ENCODE data around the gene IQGAP2.

The IQGAP2 gene

DNA sequence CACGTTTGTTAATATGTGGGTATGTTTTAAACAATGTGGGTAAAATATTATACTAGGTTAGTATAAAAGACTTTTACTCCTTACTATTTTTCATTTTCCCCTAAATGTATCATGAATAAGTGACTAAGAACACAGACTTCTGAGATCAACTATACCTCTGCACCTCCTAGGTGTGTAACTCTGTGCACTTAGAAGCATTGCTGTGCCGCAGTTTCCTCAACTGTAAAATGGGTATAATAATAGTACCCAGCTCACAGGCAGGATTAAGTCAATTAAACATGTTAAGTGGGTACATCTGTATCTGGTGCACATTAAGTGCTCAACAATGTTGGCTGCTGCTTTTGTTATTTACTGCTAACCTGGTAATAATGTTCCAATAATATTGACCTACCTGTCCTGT lies 291.2 kb downstream of the IQGAP2 start:
- Mint-ChIP-seq H3K27ac (no peak overlapping the region), H3K36me3 (ENCODE audit: low read depth) (peaks cover 48% of the 10 kb centered on the region), H3K9me3 (no peaks in the 10 kb centered on the region)

GRCh38 chr5:76695346-76695745 lies 292.3 kb downstream of the IQGAP2 start:
- peaks cover 40% of the 10 kb centered on the region for H3K36me3 Mint-ChIP-seq (ENCODE audit: low read depth)
- peaks cover 17% of the 10 kb centered on the region for H3K4me1 Mint-ChIP-seq (ENCODE audit: low read depth)
- no peaks in the 10 kb centered on the region for H3K9me3 Mint-ChIP-seq
- H3K27me3 Mint-ChIP-seq (ENCODE audit: low read depth) = no peaks in the 10 kb centered on the region
- no peak overlapping the region for H3K4me3 Mint-ChIP-seq
- no peak overlapping the region for H3K27ac Mint-ChIP-seq
- DNase-seq (ENCODE audit: low spot score) = no peak

More for the DNA sequence above, 291.2 kb downstream of the IQGAP2 start:
- Mint-ChIP-seq H3K4me3 (no peak overlapping the region), H3K4me1 (ENCODE audit: low read depth) (peaks cover 22% of the 10 kb centered on the region), H3K27me3 (ENCODE audit: low read depth) (no peaks in the 10 kb centered on the region)
- DNase-seq (ENCODE audit: low spot score) = no peak

GRCh38 chr5:76696251-76696650 lies 293.2 kb downstream of the IQGAP2 start:
- H3K4me3 Mint-ChIP-seq = no peak overlapping the region

DNA sequence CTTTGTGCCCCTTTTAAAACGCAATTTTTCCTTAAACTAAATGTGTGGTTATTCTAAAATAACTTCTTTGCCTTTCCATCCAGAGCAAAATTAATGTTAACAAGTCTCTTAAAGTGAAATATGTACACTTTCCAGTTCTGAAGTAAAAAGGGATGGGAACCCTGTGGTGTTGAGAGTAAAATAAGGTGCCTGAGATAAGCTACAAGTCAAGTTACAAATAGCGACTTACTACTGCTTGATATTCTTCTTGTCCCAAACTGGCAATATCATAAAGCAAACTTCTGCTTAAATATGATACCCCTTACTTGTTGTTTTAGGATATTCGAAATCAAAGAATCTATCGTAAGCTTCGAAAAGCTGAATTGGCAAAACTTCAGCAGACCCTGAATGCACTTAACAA lies 294.6 kb downstream of the IQGAP2 start:
- H3K36me3 Mint-ChIP-seq (ENCODE audit: low read depth) = peaks cover 53% of the 10 kb centered on the region
- no peaks in the 10 kb centered on the region for H3K9me3 Mint-ChIP-seq

More at GRCh38 chr5:76696251-76696650, 293.2 kb downstream of the IQGAP2 start:
- Mint-ChIP-seq H3K27ac (no peak overlapping the region), H3K27me3 (ENCODE audit: low read depth) (no peaks in the 10 kb centered on the region), H3K9me3 (no peaks in the 10 kb centered on the region), H3K4me1 (ENCODE audit: low read depth) (peaks cover 13% of the 10 kb centered on the region), H3K36me3 (ENCODE audit: low read depth) (peaks cover 44% of the 10 kb centered on the region)
- DNase-seq (ENCODE audit: low spot score) = no peak

GRCh38 chr5:76700571-76700970 lies 297.5 kb downstream of the IQGAP2 start:
- Mint-ChIP-seq H3K27me3 (ENCODE audit: low read depth) (no peaks in the 10 kb centered on the region), H3K9me3 (no peaks in the 10 kb centered on the region), H3K4me1 (ENCODE audit: low read depth) (peaks cover 5% of the 10 kb centered on the region), H3K4me3 (no peak overlapping the region), H3K27ac (no peak overlapping the region), H3K36me3 (ENCODE audit: low read depth) (peaks cover 40% of the 10 kb centered on the region)
- no peak for DNase-seq (ENCODE audit: low spot score)

More for the DNA sequence above, 294.6 kb downstream of the IQGAP2 start:
- H3K4me3 Mint-ChIP-seq = no peak overlapping the region
- DNase-seq (ENCODE audit: low spot score) = no peak
- H3K27ac Mint-ChIP-seq = no peak overlapping the region
- peaks cover 5% of the 10 kb centered on the region for H3K4me1 Mint-ChIP-seq (ENCODE audit: low read depth)
- no peaks in the 10 kb centered on the region for H3K27me3 Mint-ChIP-seq (ENCODE audit: low read depth)

DNA sequence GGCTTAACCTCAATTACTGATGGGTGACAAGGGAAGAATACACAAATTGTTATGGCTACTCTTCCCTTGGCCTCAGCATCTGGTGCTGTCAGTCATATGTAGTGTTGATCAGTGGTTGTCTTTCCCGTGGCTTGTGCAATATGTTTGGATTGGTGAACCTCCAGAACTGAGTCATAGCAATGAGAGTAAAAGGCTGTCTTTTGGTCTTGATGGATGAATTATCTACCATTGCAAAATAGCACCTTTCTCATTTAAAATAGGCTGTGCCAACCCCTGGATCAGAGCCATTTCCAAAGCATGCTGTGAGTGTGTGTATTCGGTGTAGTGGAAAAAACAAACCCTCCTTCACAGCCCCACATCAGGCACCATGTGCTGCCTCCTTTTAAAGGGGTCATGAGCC lies 298.2 kb downstream of the IQGAP2 start:
- no peak overlapping the region for H3K4me3 Mint-ChIP-seq
- no peaks in the 10 kb centered on the region for H3K27me3 Mint-ChIP-seq (ENCODE audit: low read depth)
- peaks cover 3% of the 10 kb centered on the region for H3K4me1 Mint-ChIP-seq (ENCODE audit: low read depth)
- H3K9me3 Mint-ChIP-seq = no peaks in the 10 kb centered on the region
- no peak overlapping the region for H3K27ac Mint-ChIP-seq
- peaks cover 39% of the 10 kb centered on the region for H3K36me3 Mint-ChIP-seq (ENCODE audit: low read depth)
- DNase-seq (ENCODE audit: low spot score) = no peak

DNA sequence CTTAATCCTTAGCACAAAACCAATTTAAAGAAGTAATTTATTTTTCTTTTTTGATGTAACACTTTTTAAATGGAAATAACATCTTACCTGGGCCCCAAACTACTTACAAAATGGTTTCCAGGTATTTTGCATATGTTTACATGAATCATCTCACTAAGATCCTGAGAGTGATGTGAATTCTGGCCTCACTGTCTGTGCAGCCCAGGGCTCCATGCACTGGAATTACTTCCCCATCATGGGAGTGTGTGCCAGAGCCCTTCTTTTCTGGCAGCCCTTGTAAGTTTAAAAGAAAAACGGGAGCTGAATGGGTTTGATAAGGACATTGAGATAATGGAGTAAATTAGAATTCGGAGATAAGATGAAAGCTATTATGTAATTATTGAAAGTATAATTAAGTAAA lies 300.6 kb downstream of the IQGAP2 start:
- H3K9me3 Mint-ChIP-seq = no peaks in the 10 kb centered on the region
- H3K36me3 Mint-ChIP-seq (ENCODE audit: low read depth) = peaks cover 37% of the 10 kb centered on the region
- no peak overlapping the region for H3K27ac Mint-ChIP-seq

GRCh38 chr5:76704131-76704663 lies 301.1 kb downstream of the IQGAP2 start:
- Mint-ChIP-seq H3K27me3 (ENCODE audit: low read depth) (no peaks in the 10 kb centered on the region), H3K4me3 (no peak overlapping the region), H3K36me3 (ENCODE audit: low read depth) (peaks cover 32% of the 10 kb centered on the region), H3K27ac (no peak overlapping the region), H3K4me1 (ENCODE audit: low read depth) (no peaks in the 10 kb centered on the region), H3K9me3 (no peaks in the 10 kb centered on the region)
- no peak for DNase-seq (ENCODE audit: low spot score)

More for the DNA sequence above, 300.6 kb downstream of the IQGAP2 start:
- DNase-seq (ENCODE audit: low spot score) = no peak
- no peaks in the 10 kb centered on the region for H3K27me3 Mint-ChIP-seq (ENCODE audit: low read depth)
- H3K4me1 Mint-ChIP-seq (ENCODE audit: low read depth) = peaks cover 3% of the 10 kb centered on the region
- no peak overlapping the region for H3K4me3 Mint-ChIP-seq

DNA sequence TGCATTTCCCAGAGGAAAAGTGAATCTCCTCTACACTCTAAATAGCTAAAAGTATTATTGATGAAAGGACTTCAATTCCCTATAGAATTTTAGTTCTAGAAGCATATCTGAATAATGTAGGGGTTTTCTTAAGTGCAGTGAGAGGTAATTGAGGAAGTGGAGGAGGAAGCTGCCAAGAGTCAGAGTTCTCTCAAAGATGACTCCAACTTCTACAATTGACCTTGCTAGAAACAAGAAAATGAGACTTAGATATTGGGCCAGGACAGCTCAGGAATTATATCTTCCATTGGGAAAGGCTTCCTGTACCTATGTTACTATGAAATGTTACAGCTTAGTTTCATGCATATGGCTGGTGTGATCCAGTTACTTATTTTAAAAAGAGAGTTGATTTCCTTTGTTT lies 302.5 kb downstream of the IQGAP2 start:
- H3K9me3 Mint-ChIP-seq = no peaks in the 10 kb centered on the region
- H3K4me3 Mint-ChIP-seq = no peak overlapping the region
- peaks cover 4% of the 10 kb centered on the region for H3K4me1 Mint-ChIP-seq (ENCODE audit: low read depth)
- H3K27ac Mint-ChIP-seq = no peak overlapping the region
- no peaks in the 10 kb centered on the region for H3K27me3 Mint-ChIP-seq (ENCODE audit: low read depth)
- H3K36me3 Mint-ChIP-seq (ENCODE audit: low read depth) = peaks cover 32% of the 10 kb centered on the region
- no peak for DNase-seq (ENCODE audit: low spot score)

- Mint-ChIP-seq H3K4me1 (ENCODE audit: low read depth) (peaks cover 24% of the 10 kb centered on the region), H3K27ac (no peak overlapping the region), H3K27me3 (ENCODE audit: low read depth) (peaks cover 11% of the 10 kb centered on the region), H3K36me3 (ENCODE audit: low read depth) (peaks cover 12% of the 10 kb centered on the region), H3K4me3 (no peak overlapping the region), H3K9me3 (no peaks in the 10 kb centered on the region)
- no peak for DNase-seq (ENCODE audit: low spot score)
Measured at GRCh38 chr5:76709762-76710161, 306.7 kb downstream of the IQGAP2 start.

DNA sequence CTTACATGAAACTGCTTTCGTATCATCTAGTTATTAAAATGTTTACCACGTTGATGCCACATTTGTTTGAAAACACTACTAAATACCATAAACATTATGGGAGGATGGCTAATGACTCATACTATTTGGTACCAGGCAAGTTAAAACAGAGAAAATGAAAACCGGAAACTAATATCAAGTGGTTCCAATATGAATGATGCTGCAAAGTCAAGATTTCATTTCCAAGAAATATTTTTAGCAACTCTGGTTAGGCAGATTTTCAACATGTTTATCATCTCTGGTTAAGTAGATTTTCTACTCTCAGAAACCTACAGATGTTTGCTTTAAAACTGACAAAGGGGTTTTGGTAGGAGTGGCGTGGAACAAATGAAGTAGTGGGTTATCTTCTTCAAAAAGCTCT lies 307.9 kb downstream of the IQGAP2 start:
- Mint-ChIP-seq H3K27ac (peak overlapping the region; percentile 6), H3K27me3 (ENCODE audit: low read depth) (peaks cover 14% of the 10 kb centered on the region), H3K4me3 (peak overlapping the region; percentile 31), H3K36me3 (ENCODE audit: low read depth) (peaks cover 9% of the 10 kb centered on the region), H3K9me3 (no peaks in the 10 kb centered on the region), H3K4me1 (ENCODE audit: low read depth) (peaks cover 24% of the 10 kb centered on the region)
- no peak for DNase-seq (ENCODE audit: low spot score)

DNA sequence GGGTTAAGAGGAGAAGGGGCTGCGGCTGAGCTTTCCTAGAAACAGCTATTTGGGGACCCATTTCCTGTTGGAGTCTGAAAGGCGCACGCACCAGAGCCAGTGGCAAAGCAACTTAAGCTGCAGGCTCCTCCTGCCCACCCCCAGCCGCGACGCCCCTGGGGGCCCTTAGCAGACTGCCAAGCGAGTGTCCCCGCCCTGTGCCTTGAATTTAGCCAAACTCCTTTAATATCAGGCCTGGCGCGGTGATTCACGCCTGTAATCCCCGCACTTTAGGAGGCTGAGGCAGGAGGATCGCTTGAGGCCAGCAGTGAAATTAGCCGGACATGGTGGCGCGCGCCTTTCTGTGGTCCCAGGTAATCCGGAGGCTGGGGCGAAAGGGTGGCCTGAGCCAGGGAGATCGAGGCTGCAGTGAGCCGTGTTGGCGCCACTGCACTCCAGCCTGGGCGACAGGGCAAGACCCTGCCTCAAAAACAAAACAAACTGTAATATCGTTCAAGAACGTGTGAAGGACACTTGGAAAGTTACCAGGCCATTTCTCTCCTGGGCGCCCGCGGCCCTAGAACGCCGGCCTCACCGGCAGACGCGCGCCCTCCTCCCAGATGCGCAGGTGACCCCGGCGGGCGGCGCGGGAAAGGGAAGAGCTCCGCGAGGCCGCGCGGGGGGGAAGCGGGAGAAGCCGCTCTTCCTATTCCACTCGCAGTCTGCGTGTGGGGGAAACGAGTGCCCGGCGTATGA lies 311.8 kb downstream of the IQGAP2 start:
- Mint-ChIP-seq H3K36me3 (ENCODE audit: low read depth) (peaks cover 4% of the 10 kb centered on the region), H3K27ac (peak overlapping the region; percentile 35), H3K27me3 (ENCODE audit: low read depth) (peaks cover 28% of the 10 kb centered on the region), H3K4me1 (ENCODE audit: low read depth) (peaks cover 31% of the 10 kb centered on the region), H3K9me3 (no peaks in the 10 kb centered on the region), H3K4me3 (peak overlapping the region; percentile 82)
- DNase-seq (ENCODE audit: low spot score) = no peak

- DNase-seq (ENCODE audit: low spot score) = no peak
- peaks cover 29% of the 10 kb centered on the region for H3K4me1 Mint-ChIP-seq (ENCODE audit: low read depth)
- peak overlapping the region; percentile 26 for H3K27ac Mint-ChIP-seq
- no peaks in the 10 kb centered on the region for H3K9me3 Mint-ChIP-seq
- peak overlapping the region; percentile 82 for H3K4me3 Mint-ChIP-seq
- H3K36me3 Mint-ChIP-seq (ENCODE audit: low read depth) = peaks cover 4% of the 10 kb centered on the region
- H3K27me3 Mint-ChIP-seq (ENCODE audit: low read depth) = peaks cover 28% of the 10 kb centered on the region
Measured at GRCh38 chr5:76715486-76715735, 312.3 kb downstream of the IQGAP2 start.

GRCh38 chr5:76715736-76716455 lies 312.8 kb downstream of the IQGAP2 start, which contains the start of gene F2R:
Gene F2R (plus strand): TSS chr5:76716126. CDS start chr5:76716308, 182 bp downstream.
- peak within 1 kb of the TSS; percentile 73 for H3K27ac Mint-ChIP-seq
- peaks cover 4% of the 10 kb centered on the region for H3K36me3 Mint-ChIP-seq (ENCODE audit: low read depth)
- peaks cover 24% of the 10 kb centered on the region for H3K4me1 Mint-ChIP-seq (ENCODE audit: low read depth)
- peak; percentile 40 for DNase-seq (ENCODE audit: low spot score)
- H3K9me3 Mint-ChIP-seq = no peaks in the 10 kb centered on the region
- H3K4me3 Mint-ChIP-seq = peak within 1 kb of the TSS; percentile 82
- H3K27me3 Mint-ChIP-seq (ENCODE audit: low read depth) = peaks cover 28% of the 10 kb centered on the region

All from T-helper 2 cell treated with Interferon-gamma antibody and Interleukin-4, amounts not matched to agents 5 μg/mL and 100 μg/mL, for 36 hours (primary cell).